ENCODE results near the gene COL7A1.

The COL7A1 gene

DNA sequence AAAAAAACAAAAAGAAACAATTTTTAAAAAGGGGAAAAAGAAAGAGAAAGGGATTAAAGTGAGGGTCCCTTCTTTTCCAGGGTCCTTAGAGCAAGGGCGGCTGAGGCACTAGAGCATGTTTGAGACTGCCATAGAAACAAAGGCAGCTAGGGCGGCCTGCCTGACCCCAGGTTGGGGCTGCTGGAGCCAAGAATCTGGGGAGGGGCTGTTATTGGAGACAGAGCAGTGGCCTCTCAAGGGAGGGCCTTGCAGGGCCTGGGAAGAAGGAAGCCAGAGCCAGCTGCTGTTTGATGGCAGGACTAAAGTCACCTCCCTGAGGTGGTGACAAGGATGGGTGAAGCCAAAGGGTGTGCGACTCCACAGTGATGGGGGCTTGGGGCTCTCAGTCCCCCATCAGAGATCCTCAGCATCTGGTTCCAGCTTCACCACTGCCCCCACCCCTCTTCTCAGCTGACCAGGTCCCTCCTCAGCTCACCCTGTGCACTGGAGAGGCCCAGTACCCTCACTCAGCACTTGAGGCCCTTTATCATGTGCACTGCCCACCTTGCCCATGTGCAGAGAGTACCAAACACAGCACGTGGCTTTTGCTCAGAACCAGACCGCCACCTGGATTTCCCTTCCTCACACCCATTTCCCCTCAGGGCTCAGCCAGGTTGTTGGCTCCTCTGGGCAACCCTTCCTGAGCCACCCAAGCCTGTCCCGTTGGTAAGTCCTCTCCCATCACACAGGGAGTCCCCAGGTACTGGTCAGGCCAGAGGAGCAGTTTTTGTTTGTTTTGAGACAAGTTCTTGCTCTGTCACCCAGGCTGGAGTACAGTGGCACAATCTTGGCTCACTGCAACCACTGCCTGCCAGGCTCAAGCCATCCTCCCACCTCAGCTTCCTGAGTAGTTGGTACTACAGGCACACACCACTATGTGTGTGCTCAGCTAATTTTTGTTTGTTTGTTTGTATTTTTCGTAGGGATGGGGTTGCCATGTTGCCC lies 24.7 kb upstream of the COL7A1 start:
- DNase-seq (ENCODE audit: low read depth in 2 of 2, low spot score in 1 of 2) = no peak

DNA sequence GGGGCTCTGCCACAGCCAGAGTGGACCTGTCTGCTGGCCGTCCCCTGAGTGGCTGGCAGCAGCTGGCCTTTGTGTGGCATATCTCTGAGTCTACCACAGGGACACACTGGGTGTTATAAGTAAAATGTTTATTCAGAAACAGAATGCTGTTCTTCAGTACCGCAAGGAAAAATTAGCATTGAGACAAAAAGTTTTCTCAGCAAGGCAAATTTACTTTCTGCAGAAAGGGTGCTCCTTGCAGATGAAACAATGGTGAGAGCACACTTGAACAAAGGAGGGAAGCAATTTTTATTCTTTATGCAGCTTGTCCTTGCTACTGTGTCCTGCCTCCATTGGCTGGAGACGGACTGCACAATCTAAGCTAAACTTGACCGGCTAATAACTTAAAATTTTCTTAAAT lies 22.4 kb upstream of the COL7A1 start:
- no peak for DNase-seq (ENCODE audit: low read depth in 2 of 2, low spot score in 1 of 2)

DNA sequence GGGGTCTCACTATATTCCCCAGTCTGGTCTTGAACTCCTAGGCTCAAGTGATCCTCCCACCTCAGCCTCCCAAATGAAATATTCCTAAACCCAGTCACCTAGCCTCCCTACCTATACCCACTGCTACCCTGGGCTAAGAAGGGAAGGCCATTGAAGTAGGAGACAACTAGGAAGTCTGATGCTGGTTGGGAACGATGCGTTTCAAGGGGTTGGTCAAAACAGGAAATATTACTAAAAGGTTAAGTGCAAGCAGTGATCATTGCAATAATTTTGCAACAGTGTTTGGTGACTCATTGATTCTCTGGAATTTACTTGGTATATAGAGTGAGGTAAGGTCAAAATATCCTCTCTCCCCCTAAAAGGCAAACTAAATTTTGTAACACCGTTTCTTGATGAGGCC lies 18.9 kb upstream of the COL7A1 start:
- DNase-seq (ENCODE audit: low read depth in 2 of 2, low spot score in 1 of 2) = no peak

DNA sequence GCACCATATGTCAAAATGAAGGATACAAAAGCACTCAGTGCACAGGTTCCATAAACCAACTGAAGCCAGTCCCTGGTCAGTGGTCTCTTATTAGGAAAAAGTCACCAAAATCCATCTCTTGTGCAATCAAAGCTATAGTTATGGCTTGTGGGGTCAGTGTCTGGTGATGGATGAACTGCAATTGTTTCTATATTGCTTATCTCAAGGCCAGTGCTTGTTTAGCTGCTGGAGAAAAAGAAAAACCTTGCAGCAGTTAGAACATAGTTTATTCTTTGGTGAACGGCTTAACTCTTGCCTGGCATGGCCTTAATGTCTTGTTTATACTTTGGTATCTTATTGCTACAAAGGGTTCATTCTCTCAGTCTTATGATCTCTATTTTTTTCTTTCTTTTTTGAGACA lies 17.2 kb upstream of the COL7A1 start:
- no peak for DNase-seq (ENCODE audit: low read depth in 2 of 2, low spot score in 1 of 2)

DNA sequence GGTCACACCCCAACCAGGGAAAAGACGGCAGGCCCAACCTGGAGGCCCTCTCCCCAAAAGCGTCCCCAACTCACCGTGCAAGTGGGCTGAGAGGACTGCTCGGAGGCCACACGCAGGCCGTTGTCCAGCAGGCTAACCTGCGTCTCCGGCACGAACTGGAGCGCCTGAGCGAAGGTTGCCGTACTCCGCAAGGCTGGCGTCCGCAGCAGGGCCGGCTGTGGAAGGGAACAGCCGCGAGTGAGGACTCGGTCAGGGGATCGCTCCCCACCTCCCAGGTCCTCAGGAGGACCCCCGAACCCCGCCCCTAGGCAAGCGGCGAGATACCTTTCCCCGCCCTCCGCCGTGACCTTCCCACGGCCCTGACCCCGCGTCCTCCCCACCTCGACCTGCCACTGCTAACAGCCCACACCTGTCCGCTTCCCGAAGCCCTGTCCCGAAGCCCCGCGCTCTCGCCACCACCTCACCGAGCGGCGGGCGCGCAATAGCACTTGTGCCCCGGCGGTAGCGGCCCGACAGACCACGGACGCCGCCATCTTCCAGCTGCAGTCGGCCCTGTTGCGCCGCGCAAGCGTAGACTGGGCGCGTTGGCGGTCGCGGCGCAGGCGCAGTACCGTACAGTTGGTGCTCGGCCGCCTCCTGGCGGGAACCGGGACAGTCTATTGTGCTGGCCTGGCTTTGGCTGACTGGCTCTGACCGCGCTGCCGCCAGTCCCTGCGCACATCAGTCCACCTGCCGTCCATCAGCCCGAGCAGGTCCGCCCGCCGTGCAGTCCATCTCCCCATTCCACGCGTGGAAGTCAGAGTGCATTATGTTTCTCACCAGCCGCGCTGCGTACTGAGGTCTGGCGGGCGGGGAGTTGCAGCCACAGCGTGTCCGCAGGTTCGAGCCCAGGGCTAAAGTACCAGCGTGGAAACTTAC lies 14.2 kb upstream of the COL7A1 start, which contains the start of gene UQCRC1:
Gene UQCRC1 (minus strand): TSS at position 559 of the 918 bp plus-strand sequence. CDS start 26 bp downstream, at position 533.
- DNase-seq (ENCODE audit: low read depth in 2 of 2, low spot score in 1 of 2) = peak; percentile 78

DNA sequence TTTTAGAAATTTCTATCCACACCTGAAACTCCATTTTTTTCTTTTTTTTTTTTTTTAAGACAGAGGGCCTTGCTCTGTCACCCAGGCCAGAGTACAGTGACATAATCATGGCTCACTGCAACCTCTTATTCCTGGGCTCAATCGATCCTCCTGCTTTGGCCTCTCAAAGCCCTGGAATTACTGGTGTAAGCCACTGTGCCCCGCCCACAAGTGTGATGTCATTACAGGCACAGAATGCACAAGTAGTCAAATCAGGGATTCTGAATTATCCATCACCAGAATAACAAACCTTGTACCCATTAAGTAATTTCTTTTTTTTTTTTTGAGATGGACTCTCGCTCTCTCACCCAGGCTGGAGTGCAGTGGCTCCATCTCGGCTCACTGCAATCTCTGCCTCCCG lies 12.4 kb upstream of the COL7A1 start:
- no peak for DNase-seq (ENCODE audit: low read depth in 2 of 2, low spot score in 1 of 2)

DNA sequence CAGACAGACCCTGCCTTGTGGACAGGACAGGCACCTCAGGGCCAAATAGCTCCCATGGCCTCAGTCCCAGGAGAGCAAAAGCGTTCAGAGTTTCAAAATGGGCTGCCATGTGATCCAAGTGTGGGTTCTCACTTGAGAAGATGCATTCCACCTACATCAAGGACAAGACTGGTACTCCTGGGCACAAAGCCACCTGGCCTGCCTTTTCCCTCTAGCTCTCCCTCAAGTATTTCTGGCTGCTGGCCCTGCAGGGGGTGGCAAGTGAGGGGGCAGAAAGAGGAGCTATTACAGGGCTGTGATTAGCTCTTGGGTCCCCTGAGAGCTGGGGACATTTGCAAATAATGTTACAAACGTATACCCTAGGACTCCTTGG lies 6.5 kb upstream of the COL7A1 start:
- DNase-seq (ENCODE audit: low read depth in 2 of 2, low spot score in 1 of 2) = no peak

DNA sequence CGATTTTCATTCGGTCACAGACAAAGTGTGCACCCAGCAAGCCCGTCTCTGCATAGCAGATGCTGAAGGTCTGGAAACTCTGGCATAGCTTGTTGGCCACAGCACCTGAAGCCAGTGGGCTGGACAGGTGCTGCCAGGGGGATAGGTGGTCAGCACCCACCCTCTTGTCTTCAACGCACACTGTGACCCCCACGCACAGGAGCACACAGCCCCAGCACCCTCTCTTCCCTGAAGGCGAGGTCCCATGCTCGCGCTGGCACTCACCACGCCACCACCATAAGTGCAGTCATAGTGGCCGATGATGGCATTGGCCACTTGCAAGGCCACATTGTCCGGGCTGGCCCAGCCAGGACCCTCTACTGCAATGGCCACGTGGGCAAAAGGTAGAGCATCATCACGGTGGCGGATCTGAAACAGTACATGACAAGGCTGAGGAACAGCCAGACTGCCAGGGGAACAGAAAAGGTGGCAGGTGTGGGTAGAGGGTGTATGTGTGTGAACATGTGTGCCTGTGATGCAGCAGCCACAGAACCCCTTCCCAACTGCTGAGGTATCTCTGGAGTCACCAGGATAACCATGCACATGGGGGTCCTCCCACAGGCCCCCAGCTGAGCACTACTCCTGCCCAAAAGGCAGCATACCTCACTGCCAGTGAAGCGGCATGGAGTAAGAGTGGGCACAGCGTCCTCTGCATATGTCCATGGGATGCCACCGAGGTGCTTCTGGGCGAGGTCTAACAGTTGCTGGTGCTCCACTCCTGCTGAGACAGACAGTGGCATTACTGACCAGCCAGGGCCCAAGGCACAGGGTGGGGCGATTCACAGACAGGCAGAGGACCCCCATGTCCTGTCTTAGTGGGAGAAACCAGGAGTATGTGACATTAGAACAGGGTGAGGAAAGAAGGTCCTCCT lies 5.8 kb upstream of the COL7A1 start:
- DNase-seq (ENCODE audit: low read depth in 2 of 2, low spot score in 1 of 2) = no peak

DNA sequence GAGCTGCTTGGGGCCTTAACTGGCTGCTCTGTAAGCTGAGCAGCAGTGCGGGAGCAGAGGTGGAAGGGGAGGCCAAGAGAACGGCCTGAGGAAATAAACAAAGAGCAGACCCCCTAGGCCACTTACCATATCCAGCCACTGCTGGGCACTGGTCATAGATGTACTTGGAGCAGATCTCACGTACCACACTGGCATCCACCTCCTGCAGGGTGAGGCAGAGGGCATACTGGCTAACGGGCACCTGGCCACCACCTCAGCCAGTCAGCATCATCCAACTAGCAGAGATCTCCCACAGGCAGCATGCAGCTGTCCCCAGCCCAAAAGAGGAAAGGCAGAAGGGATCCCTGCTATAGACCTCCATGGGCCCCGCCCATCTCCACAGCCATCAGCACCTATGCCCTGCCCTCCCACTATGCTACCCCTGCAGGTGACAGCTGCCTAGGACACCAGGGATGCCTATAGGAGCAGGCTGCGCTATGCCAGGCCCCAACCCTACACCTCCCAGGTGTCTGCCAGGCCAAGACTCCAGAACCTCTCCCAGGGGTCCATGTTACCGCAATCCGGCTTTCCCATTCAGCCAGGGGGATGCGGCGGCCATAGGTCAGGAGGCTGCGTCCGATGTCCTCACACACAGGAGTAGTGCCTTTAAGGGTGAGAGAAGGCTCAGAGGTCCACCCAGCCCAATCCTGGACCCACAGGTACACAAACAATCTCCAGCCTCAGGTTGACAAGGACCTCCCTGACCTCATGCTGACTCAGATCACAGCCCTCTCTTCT lies 4.6 kb upstream of the COL7A1 start:
- DNase-seq (ENCODE audit: low read depth in 2 of 2, low spot score in 1 of 2) = no peak

DNA sequence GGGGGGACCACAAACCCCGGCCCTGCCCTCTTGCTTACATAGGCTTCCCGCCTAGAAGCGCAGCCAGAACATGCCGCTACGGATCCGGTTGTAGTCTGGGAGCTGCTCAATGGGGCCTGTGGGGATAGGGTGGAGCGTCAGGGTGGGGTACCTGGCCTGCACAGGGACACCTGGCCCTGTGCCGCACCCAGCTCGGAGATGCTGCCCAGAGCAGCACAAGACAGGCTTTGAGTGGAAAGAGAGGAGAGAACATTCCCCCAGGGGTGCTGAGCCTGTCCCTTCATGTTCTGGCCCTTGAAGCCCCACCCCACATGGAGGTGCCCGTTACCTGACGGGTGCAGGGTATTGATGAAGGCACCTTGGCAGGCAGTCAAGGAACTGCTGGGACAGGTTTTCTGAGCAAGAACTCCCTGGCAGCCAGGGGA lies 4.0 kb upstream of the COL7A1 start:
- DNase-seq (ENCODE audit: low read depth in 2 of 2, low spot score in 1 of 2) = no peak

DNA sequence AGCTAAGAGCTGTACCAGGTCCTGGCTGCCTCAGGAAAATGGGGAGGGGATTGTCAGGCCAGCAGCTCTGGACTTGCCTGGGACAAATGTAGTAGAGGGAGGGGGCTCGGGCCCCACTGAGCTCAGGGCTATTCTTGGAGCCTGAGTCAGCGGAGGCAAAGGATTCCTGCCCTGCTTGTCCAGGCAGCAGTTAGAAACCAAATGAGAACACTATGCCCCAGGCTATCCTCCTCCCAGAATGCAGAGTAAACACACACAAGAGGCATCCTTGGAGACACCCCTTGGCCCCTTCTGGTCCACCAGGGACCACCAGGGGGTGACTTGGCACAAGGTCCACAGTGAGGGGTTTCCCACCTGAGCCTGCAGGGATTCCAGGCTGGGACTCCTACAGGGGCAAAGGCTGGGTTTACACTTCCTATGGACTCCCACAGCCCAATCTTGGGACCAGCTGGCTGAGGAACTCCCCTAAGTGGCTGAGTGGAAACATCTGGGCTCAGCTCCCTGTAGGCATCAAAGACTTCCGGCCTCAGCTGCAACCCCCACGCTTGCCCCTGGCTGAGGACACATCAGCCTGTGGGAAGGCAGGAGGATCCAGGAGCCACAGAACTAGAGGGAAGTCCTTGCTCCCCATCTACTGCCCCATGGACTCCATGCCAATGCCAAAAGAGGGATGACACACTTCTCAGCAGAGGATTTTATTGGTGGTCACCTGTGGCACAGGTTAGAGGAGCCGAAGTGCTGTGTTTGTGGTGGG lies 3.4 kb upstream of the COL7A1 start:
- no peak for DNase-seq (ENCODE audit: low read depth in 2 of 2, low spot score in 1 of 2)

DNA sequence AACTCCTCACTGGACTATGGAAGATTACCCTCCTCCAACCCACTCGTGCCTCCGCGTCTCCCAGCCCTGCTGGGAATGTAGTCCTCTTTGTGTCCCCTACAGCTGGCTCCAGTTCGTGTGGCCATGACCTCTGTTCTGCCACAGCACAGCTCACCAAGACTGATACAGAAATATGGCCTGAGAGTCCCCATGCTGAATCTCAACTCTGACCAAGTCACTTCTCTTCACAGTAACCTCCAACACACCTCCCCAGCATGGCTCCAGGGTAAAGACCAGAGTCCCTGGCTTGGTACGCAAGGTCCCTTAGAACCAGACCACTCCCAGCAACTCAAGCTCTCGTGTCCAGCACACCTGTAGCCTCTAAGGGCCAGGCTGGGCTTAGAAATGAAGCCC lies 2.3 kb upstream of the COL7A1 start:
- DNase-seq (ENCODE audit: low read depth in 2 of 2, low spot score in 1 of 2) = no peak

DNA sequence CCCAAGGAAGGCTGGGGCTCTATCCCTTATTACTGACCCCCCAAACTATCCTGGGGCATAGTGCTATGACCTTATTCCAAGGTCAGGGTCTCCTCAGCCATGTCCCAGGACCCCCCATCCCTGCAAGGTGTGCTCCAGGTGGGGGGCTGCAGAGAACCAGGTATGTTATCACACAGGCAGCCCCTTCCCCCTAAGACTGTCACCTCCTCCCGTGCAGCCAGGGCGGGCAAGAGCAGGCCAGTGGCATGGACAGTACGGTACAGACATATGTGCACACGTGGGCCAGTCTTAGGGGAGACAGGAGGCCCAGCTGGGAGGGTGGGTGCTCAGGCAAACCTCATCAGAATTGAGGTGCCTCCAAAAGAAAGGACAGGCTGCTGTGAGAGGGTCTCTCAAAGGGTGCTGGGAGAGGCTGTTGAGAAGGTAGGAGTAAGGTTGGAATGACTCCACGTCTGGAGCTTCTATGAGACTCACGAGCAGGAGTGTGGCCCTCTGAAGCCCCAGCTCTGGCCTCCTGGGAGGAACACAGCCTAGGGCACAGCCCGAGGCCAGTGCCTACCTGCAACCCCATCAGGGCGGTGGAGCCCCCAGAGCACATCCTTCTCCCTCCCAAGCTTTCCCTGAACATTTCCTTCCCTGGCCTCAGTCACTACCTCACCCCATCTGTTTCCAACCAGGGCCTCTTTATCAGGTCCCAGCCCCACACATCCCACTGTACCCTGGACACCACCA lies 1.7 kb upstream of the COL7A1 start:
- no peak for DNase-seq (ENCODE audit: low read depth in 2 of 2, low spot score in 1 of 2)

DNA sequence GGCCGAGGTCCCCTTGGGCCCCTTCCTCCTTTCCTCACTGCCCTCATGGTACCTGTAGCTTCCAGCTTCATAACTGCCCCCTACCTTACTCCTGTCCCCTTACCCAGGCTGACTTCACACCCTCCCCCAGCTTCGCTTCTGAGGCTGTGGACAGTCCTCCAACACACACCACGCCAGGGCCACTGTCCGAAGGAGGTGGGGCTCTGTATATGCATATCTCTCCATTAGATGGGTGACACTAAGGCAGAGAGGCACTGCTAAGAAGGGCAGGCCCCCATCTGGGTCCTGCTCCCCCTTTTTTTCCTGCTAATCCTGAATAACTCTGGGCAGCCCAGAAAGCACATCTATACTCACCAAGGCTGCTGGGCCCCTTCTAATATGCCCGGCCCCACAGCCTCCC lies 1.0 kb upstream of the COL7A1 start:
- no peak for DNase-seq (ENCODE audit: low read depth in 2 of 2, low spot score in 1 of 2)

DNA sequence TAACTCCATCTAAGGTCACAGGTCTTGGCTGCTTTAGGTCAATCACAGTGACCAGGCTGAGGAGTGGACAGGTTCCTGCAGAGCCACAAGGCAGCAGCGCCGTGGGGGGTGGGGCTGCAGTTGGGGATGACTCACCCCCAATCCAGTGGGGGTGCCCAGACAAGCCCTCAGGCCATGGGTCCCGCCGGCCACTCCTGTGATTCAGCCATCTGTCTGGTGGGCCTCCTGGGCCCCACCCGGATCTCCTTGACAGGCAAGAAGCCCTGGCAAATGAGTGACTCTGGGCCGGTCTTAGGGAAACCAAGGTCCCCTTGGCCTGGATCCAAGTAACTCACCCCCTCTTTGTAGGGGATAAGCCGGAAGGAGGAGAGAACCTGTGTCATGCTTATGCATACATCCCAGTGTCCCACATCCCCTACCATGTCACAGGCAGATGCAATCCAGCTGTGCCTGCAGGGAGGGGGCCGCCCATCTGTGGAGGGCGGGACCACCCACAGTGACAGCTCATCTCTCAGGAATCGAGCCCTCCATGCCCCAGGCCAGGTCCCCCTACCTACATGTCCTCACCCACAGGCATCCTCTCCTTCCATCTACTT lies 495 bp upstream of the COL7A1 start:
- no peak for DNase-seq (ENCODE audit: low read depth in 2 of 2, low spot score in 1 of 2)

DNA sequence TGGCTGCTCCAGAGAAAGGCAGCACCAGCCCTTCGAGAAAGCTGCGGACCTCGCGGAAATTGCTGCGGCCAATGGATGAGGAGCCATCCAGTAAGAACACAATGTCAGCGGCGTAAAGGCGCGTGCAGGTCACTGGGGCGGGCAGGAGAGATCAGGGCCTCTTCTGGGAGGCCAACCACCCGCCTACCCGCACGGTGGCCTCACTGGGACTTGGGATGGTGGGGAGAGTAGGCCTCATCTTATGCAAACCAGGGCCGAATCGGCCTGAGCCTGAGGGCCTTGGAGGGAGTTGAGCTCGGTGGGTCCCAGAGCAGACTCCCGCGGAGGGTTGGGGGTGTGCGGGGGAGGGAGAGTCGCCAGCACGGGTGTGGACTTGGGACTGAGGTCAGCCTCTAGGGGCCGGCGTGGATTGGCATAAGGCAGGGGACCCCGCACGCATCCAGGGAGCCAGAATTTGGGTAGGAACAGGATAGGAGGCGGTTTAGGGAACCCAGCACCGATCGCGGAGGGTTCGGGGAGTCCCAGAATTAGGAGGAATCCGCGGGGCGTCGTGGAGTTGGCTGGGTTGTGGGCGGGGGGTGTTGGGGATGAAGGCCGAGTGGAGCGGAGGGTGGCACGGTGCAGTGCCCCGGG lies 596 bp downstream of the COL7A1 start:
- no peak for DNase-seq (ENCODE audit: low read depth in 2 of 2, low spot score in 1 of 2)

DNA sequence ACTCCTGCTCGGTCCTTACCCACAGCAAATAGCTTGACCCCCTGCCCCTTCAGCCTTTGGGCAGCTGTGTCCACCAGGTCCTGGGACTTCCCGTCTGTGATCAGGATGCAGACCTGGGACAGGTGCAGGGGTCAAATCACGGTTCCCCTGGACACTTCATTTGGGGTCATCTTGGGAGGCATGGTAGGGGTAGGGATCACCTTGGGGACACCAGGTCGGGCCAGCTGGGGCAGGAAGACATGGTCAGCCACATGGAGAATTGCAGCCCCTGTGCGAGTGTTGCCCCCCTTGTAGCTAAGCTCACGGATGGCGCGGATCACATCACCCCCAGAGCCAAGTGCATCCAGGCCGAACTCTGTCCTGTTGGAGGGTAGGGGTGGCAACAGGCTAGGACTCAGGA lies 1.8 kb downstream of the COL7A1 start:
- no peak for DNase-seq (ENCODE audit: low read depth in 2 of 2, low spot score in 1 of 2)

Data from stimulated activated CD8-positive, alpha-beta memory T cell treated with anti-CD3 and anti-CD28 coated beads, Interleukin-4, amount 100 ng/mL, for 4 hours (primary cell).